ENCODE results near the gene SMG1. TPM values are rescaled to one million over a fixed set of nuclear protein-coding genes. Genes with fewer than 3 reads are reported as not detected.

SMG1 gene
- total and polyA plus RNA-seq, 2 of the 13 experiments (the other 11 are each of a cell fraction or from before 2014, with no cell fraction given): 48.7 to 53.7 TPM

DNA sequence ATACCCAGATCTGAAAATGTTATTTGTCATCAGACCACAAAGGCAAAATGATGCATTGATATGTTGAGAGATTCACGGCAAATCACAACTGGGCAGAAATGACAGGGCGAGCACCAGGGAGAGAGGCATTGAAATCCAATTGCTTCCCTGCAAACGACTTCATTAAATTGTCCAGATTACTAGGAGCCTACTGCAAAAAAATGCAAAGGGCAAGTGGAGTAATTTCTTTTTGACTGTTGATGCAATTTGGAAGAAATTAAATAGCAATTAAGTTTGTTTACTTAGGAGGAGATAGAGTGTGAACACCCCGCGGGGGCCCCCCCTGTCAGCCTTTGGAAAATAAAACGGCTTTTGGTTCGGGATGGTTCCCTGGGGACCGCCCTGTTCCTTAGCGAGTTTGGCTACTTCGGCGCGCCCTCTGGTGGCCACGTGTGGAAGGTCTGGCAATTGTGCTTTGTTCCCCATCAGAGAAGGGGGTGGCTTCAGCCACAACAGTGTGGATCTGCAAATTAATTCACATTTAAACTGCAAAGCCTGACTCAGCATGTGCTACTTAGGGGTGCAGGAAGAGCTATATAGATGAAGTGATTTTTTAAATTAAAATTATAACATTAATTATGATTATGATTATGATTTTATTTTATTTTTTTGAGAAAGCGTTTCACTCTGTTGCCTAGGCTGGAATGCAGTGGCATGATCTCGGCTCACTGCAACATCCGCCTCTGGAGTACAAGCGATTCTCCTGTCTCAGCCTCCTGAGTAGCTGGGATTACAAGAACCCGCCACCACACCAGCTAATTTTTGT, 43.0 kb upstream of the SMG1 start (continued):
- TF ChIP-seq, protein P1, sequence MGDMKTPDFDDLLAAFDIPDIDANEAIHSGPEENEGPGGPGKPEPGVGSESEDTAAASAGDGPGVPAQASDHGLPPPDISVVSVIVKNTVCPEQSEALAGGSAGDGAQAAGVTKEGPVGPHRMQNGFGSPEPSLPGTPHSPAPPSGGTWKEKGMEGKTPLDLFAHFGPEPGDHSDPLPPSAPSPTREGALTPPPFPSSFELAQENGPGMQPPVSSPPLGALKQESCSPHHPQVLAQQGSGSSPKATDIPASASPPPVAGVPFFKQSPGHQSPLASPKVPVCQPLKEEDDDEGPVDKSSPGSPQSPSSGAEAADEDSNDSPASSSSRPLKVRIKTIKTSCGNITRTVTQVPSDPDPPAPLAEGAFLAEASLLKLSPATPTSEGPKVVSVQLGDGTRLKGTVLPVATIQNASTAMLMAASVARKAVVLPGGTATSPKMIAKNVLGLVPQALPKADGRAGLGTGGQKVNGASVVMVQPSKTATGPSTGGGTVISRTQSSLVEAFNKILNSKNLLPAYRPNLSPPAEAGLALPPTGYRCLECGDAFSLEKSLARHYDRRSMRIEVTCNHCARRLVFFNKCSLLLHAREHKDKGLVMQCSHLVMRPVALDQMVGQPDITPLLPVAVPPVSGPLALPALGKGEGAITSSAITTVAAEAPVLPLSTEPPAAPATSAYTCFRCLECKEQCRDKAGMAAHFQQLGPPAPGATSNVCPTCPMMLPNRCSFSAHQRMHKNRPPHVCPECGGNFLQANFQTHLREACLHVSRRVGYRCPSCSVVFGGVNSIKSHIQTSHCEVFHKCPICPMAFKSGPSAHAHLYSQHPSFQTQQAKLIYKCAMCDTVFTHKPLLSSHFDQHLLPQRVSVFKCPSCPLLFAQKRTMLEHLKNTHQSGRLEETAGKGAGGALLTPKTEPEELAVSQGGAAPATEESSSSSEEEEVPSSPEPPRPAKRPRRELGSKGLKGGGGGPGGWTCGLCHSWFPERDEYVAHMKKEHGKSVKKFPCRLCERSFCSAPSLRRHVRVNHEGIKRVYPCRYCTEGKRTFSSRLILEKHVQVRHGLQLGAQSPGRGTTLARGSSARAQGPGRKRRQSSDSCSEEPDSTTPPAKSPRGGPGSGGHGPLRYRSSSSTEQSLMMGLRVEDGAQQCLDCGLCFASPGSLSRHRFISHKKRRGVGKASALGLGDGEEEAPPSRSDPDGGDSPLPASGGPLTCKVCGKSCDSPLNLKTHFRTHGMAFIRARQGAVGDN (CRISPR knock-in tag; IDR thresholded peaks at IDR 0.05): peak; percentile 22; the same call in 1 of the 2 replicates
- TF ChIP-seq ZNF619 (CRISPR knock-in tag; IDR thresholded peaks at IDR 0.05): peak; percentile 86; the same call in 1 of the 2 replicates
- TF ChIP-seq, protein P2, sequence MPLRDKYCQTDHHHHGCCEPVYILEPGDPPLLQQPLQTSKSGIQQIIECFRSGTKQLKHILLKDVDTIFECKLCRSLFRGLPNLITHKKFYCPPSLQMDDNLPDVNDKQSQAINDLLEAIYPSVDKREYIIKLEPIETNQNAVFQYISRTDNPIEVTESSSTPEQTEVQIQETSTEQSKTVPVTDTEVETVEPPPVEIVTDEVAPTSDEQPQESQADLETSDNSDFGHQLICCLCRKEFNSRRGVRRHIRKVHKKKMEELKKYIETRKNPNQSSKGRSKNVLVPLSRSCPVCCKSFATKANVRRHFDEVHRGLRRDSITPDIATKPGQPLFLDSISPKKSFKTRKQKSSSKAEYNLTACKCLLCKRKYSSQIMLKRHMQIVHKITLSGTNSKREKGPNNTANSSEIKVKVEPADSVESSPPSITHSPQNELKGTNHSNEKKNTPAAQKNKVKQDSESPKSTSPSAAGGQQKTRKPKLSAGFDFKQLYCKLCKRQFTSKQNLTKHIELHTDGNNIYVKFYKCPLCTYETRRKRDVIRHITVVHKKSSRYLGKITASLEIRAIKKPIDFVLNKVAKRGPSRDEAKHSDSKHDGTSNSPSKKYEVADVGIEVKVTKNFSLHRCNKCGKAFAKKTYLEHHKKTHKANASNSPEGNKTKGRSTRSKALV (CRISPR knock-in tag; IDR thresholded peaks at IDR 0.05): peak; percentile 28; the same call in 1 of the 2 replicates
- TF ChIP-seq, protein P3, sequence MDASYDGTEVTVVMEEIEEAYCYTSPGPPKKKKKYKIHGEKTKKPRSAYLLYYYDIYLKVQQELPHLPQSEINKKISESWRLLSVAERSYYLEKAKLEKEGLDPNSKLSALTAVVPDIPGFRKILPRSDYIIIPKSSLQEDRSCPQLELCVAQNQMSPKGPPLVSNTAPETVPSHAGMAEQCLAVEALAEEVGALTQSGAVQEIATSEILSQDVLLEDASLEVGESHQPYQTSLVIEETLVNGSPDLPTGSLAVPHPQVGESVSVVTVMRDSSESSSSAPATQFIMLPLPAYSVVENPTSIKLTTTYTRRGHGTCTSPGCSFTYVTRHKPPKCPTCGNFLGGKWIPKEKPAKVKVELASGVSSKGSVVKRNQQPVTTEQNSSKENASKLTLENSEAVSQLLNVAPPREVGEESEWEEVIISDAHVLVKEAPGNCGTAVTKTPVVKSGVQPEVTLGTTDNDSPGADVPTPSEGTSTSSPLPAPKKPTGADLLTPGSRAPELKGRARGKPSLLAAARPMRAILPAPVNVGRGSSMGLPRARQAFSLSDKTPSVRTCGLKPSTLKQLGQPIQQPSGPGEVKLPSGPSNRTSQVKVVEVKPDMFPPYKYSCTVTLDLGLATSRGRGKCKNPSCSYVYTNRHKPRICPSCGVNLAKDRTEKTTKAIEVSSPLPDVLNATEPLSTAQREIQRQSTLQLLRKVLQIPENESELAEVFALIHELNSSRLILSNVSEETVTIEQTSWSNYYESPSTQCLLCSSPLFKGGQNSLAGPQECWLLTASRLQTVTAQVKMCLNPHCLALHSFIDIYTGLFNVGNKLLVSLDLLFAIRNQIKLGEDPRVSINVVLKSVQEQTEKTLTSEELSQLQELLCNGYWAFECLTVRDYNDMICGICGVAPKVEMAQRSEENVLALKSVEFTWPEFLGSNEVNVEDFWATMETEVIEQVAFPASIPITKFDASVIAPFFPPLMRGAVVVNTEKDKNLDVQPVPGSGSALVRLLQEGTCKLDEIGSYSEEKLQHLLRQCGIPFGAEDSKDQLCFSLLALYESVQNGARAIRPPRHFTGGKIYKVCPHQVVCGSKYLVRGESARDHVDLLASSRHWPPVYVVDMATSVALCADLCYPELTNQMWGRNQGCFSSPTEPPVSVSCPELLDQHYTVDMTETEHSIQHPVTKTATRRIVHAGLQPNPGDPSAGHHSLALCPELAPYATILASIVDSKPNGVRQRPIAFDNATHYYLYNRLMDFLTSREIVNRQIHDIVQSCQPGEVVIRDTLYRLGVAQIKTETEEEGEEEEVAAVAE (CRISPR knock-in tag; IDR thresholded peaks at IDR 0.05; ENCODE audit: borderline replicate concordance): peak; percentile 61; the same call in 1 of the 2 replicates
- TF ChIP-seq HCFC1 (IDR thresholded peaks at IDR 0.05; ENCODE audit: low read depth, low read length): no peak
- peak; percentile 44; the same call in 1 of the 2 replicates for TF ChIP-seq SMAD3 (CRISPR knock-in tag; IDR thresholded peaks at IDR 0.05)
- no peak for TF ChIP-seq CHCHD3 (CRISPR knock-in tag; IDR thresholded peaks at IDR 0.05)
- peak; percentile 28; the same call in 1 of the 2 replicates for TF ChIP-seq MYC (CRISPR knock-in tag; IDR thresholded peaks at IDR 0.05; ENCODE audit: borderline replicate concordance)
- TF ChIP-seq MAFK (conservative IDR thresholded peaks at IDR 0.05 in 1 of 2, IDR thresholded peaks at IDR 0.05 in 1 of 2; ENCODE audit: low read length in 2 of 2): peak; percentile 52 to 70; a peak in 3 of 4 replicates
- no peak for TF ChIP-seq ASH2L (IDR thresholded peaks at IDR 0.05; ENCODE audit: insufficient read length, low read depth, low read length)
- TF ChIP-seq, protein P4, sequence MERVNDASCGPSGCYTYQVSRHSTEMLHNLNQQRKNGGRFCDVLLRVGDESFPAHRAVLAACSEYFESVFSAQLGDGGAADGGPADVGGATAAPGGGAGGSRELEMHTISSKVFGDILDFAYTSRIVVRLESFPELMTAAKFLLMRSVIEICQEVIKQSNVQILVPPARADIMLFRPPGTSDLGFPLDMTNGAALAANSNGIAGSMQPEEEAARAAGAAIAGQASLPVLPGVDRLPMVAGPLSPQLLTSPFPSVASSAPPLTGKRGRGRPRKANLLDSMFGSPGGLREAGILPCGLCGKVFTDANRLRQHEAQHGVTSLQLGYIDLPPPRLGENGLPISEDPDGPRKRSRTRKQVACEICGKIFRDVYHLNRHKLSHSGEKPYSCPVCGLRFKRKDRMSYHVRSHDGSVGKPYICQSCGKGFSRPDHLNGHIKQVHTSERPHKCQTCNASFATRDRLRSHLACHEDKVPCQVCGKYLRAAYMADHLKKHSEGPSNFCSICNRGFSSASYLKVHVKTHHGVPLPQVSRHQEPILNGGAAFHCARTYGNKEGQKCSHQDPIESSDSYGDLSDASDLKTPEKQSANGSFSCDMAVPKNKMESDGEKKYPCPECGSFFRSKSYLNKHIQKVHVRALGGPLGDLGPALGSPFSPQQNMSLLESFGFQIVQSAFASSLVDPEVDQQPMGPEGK (CRISPR knock-in tag; IDR thresholded peaks at IDR 0.05): peak; percentile 81
- TF ChIP-seq KLF16 (CRISPR knock-in tag; IDR thresholded peaks at IDR 0.05): peak in 1 of 2 experiments; percentile 75; a peak in 1 of 4 replicates
- no peak for TF ChIP-seq ZNF263 (CRISPR knock-in tag; IDR thresholded peaks at IDR 0.05)
- peak; percentile 64 for TF ChIP-seq YY1 (IDR thresholded peaks at IDR 0.05; ENCODE audit: insufficient read depth, insufficient replicate concordance, low read depth, low read length)
- peak; percentile 44; the same call in 1 of the 2 replicates for TF ChIP-seq BHLHE40 (IDR thresholded peaks at IDR 0.05; ENCODE audit: low read length)
